Spinal cord (tissue), 10 donors: ENCODE data around the gene AMIGO1. TPM values are rescaled to one million over a fixed set of nuclear protein-coding genes. Genes with fewer than 3 reads are reported as not detected.
A peak's percentile ranks its signal among the peaks of the same experiment; 100 is the strongest.

Experiments
- DNase-seq, 6 donors: peaks; one replicate each; pipeline versions ENCODE4 v3.0.0 to v3.0.0-alpha.2; 2013 to 2015; ENCODE audit warnings: low spot score in 6 of 6, low read depth in 4 of 6
- H3K27ac ChIP-seq: one replicate; pipeline ENCODE4 v1.5.1; 2013; ENCODE audit warnings: low read depth, low read length, control low read depth
- H3K27me3 ChIP-seq: one replicate; pipeline ENCODE4 v1.6.1; 2013; ENCODE audit warnings: low read length; ENCODE audit not compliant: control insufficient read depth, insufficient read depth
- H3K36me3 ChIP-seq: one replicate; pipeline ENCODE4 v1.6.1; 2013; ENCODE audit warnings: low read length; ENCODE audit not compliant: control insufficient read depth, insufficient read depth
- H3K4me1 ChIP-seq: one replicate; pipeline ENCODE4 v1.6.1; 2013; ENCODE audit warnings: low read length; ENCODE audit not compliant: control insufficient read depth, insufficient read depth
- H3K4me3 ChIP-seq: one replicate; pipeline ENCODE4 v1.5.1; 2013; ENCODE audit warnings: low read depth, low read length, control low read depth
- H3K9me3 ChIP-seq: one replicate; pipeline ENCODE4 v1.6.1; 2013; ENCODE audit warnings: low read length; ENCODE audit not compliant: control insufficient read depth, insufficient read depth
- WGBS: methylation state at CpG from one replicate; pipeline ENCODE4 v1.1.5; 2013; ENCODE audit warnings: missing lambda C conversion rate; ENCODE audit not compliant: insufficient coverage; 5-methylcytosine and 5-hydroxymethylcytosine counted together
- polyA plus RNA-seq, 2 donors: library from polyadenylated mRNA; unstranded; fragments of 120-200 nt; gene quantifications; one replicate each; pipeline ENCODE4 v1.2.1, GENCODE V29; 2013; ENCODE audit not compliant: insufficient read length in 2 of 2
- total RNA-seq, 2 donors: library from RNA; depleted of rRNA in 1 of 2; stranded (reverse); fragments of 120-200 nt in 1 of 2; fragments of >200 nt in 1 of 2; gene quantifications; one replicate each; pipeline versions ENCODE4 v1.2.3 to v1.2.4, GENCODE V29; 2013 to 2014
- donor health status: healthy.

The AMIGO1 gene
- total and polyA plus RNA-seq, 4 donors, result 12.6 to 18.9 (median 17.8) TPM

DNA sequence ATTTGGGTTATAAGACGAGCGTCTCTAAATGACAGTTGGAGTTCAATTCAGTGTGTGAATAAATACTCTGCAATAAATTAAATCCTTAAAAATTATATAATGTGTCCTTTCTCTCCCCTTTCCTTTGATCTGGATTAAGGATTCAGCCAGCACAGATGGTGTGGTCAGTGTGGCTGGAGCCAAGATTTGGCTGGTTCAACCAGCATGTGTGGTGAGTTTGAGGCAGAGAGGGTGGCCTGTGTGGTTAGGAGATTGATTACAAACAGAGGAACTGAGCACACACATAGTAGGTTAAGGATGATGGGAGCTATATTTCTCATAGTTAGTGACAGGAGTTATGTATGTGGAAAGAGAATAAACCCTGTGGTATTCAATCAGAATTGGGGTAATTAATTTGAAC is 14.2 kb upstream of the AMIGO1 start:
- H3K36me3 ChIP-seq, result no peaks in the 10 kb centered on the region
- H3K4me3 ChIP-seq, result no peak overlapping the region
- H3K27ac ChIP-seq, result no peak overlapping the region
- no peak for DNase-seq
- peaks cover 9% of the 10 kb centered on the region for H3K4me1 ChIP-seq
- no peaks in the 10 kb centered on the region for H3K9me3 ChIP-seq
- H3K27me3 ChIP-seq, result peaks cover 13% of the 10 kb centered on the region
- WGBS, result no CpG with 5 or more reads among the region's 2 CpGs

DNA sequence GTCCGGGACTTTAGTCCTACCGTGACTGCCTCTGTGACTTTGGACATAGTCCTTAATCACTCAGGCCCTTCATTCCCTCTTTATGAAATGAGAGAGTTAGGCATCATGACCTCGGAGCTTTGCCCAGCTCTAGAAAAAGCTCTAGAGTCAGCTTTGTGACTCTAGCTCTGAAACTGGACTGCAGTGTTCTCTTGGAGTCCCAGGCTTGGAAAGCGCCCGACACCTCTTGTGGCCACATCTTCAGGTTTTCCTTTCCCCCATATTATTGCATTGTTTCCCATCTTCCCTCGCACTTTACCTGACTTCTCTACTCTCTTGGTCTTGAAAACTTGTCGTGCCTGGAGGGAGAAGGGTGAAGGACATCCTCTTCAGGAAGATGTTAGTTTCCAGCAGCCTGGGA is 12.5 kb upstream of the AMIGO1 start:
- Histone ChIP-seq H3K36me3 (no peaks in the 10 kb centered on the region), H3K27me3 (peaks cover 8% of the 10 kb centered on the region), H3K9me3 (no peaks in the 10 kb centered on the region), H3K4me3 (no peak overlapping the region), H3K27ac (no peak overlapping the region), H3K4me1 (peaks cover 9% of the 10 kb centered on the region)
- DNase-seq, result no peak
- 89% methylated on average over 2 of the region's 7 CpGs for WGBS

DNA sequence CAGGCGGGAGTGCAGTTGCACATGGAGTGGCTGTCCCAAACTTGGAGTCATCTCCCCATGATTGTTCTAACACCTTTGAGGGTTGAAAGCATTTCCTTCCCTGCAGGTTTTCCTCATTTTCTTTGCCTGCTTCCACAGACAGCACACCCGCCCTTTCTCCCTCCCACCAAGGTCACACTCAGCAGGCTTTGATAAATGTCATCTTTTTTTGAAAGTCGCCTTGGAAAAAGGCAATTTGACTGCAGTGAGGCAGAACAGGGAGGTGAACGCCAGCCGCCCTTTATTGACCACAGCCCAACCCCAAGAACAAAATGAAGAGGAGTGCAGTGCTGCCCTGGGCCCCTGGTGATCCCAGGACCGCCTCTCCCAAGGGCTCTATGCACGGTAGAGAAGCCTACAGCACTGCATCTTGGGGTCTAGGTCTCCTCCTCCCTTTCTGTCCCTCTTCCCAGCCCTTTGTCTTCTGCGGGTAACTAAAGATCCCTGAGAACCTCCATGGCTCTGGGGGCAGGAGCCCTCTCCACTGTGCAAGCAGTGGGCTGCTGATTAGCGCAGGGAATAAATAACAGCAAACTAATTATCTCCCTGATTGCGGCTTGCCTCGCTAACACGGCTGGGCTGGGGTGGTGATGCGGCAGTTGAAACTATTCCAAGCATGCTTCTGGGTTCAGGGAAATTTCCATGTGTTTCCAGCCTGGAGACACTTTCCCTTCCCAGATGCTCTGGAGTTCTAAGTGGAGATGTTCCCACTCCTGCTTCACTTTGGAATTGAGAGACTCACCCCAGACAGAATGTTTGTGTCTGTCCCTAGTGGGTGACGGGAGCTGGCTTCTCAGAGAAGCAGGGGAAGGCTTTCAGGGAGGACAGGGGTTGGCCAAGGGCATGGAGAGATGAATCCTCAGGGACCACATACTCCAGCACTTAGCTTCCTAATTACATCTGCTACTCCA is 11.8 kb upstream of the AMIGO1 start:
- Histone ChIP-seq H3K27ac (no peak overlapping the region), H3K27me3 (peaks cover 8% of the 10 kb centered on the region), H3K9me3 (no peaks in the 10 kb centered on the region), H3K4me1 (peaks cover 9% of the 10 kb centered on the region), H3K4me3 (no peak overlapping the region), H3K36me3 (no peaks in the 10 kb centered on the region)
- WGBS, result 31% methylated on average over 6 of the region's 14 CpGs
- DNase-seq, result peak in 1 of 6 donors; percentile 66

DNA sequence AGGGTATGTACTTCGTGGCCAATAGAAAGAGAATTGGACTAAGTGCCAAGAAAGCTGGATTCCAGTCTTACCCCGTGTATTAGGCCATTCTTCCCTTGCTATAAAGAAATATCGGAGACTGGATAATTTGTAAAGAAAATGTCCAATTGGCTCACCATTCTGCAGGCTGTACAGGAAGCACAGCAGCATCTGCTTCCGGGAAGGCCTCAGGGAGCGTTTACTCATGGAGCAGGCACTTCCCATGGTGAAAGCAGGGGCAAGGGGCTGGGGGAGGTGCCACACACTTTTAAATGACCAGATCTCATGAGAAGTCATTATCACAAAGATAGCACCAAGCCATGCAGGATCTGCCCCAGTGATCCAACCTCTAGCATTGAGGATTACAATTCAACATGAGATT is 7.8 kb upstream of the AMIGO1 start:
- Histone ChIP-seq H3K27ac (no peak overlapping the region), H3K4me3 (no peak overlapping the region), H3K9me3 (no peaks in the 10 kb centered on the region), H3K4me1 (peaks cover 9% of the 10 kb centered on the region), H3K27me3 (peaks cover 6% of the 10 kb centered on the region), H3K36me3 (no peaks in the 10 kb centered on the region)
- WGBS, result 86% methylated on average over 4 of the region's 5 CpGs
- DNase-seq, result no peak

DNA sequence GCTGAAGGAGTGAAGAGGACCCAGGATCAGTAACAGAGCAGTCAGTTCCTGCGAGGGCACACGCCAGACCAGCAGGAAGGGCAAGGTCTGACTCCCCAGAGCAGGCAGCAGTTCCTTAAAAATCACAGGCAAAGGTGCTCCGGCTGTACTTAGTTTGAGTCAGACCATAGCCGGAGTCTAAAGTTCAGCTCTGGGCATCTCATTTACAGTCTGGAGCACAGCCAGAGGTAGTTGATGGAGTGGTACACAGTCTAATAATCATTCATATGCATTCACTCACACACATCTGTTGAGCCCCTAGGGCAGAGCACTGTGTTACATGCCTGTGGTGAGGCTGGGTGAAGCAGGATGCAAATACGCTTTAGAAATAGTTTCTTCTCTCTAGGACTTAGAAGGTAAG is 7.3 kb upstream of the AMIGO1 start:
- Histone ChIP-seq H3K9me3 (no peaks in the 10 kb centered on the region), H3K4me1 (peaks cover 9% of the 10 kb centered on the region), H3K4me3 (no peak overlapping the region), H3K36me3 (no peaks in the 10 kb centered on the region), H3K27ac (no peak overlapping the region), H3K27me3 (peaks cover 6% of the 10 kb centered on the region)
- 83% methylated on average over 3 of the region's 5 CpGs for WGBS
- no peak for DNase-seq

DNA sequence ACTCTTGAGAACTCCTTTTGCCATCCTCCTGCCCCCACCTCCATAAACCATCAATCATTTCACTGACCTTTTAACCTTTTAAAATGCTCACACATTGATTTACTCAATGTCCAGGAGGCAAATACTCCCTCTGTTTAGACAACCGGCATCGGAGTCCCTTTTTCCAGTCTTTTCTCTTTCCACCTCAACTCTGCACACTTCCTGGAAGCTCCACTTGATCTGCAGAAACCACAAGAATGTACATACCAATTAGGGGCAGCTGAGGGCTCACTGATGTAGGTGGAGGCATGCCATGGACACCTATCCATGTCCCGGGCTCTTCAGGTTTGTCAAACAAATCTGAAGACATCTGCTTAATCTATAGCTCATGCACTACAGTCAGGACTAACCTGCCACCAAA is 5.3 kb upstream of the AMIGO1 start:
- DNase-seq, result no peak
- WGBS, result 79% methylated on average over 2 of the region's 3 CpGs

DNA sequence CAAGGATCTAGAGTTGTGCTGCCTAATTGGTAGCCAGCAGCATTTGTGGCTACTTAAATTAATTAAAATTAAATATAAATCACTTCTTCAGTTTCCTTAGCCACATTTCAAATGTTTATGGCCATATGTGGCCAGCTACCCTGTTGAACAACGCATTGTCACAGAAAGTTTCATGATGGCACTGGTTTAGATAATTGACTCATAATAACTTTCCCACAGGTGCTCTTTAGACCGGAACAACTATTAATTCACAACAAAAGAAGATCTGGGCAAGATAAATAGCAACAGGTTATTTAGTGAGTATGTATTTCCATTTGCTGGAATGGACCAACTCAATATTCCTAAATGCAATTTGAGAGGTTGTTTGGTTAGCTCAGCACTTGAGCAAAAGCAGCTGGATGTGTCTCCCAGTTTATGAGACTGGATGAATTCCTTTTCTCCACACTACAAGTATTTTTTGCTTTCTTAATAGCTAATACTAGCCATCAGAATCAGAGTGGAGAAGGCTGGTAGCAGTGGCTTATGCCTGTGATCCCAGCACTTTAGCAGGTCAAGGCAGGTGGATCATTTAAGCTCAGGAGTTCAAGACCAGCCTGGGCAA is 3.7 kb upstream of the AMIGO1 start:
- no peaks in the 10 kb centered on the region for H3K9me3 ChIP-seq
- no peak overlapping the region for H3K27ac ChIP-seq
- H3K27me3 ChIP-seq, result peaks cover 2% of the 10 kb centered on the region
- DNase-seq, result no peak
- peaks cover 16% of the 10 kb centered on the region for H3K4me1 ChIP-seq
- H3K36me3 ChIP-seq, result peaks cover 5% of the 10 kb centered on the region
- whole genome bisulfite sequencing, result no CpG with 5 or more reads among the region's 2 CpGs
- no peak overlapping the region for H3K4me3 ChIP-seq

More for the DNA sequence above, 5.3 kb upstream of the AMIGO1 start:
- Histone ChIP-seq H3K27me3 (peaks cover 2% of the 10 kb centered on the region), H3K4me1 (peaks cover 7% of the 10 kb centered on the region), H3K9me3 (no peaks in the 10 kb centered on the region), H3K4me3 (no peak overlapping the region), H3K36me3 (no peaks in the 10 kb centered on the region), H3K27ac (no peak overlapping the region)

DNA sequence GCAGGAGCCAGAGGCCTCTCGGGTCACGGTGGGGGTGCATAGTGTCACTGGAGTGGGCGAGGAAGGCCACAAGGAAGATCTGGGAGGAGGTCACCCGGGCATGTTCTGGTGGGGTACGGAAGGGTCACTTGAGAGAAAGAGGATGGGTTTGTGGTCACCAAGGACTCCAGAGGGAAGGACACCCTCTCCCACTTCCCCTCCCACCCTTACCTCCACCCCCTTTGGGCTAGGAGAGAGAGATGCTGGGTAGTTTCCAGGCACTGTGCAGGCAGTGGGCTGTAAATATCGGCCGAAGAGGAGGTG is 703 bp downstream of the AMIGO1 start:
- peaks cover 20% of the 10 kb centered on the region for H3K36me3 ChIP-seq
- peaks cover 2% of the 10 kb centered on the region for H3K27me3 ChIP-seq
- no peak overlapping the region for H3K27ac ChIP-seq
- DNase-seq, result no peak
- 50% methylated on average over 5 of the region's 7 CpGs for WGBS
- H3K4me3 ChIP-seq, result peak overlapping the region; percentile 43
- peaks cover 20% of the 10 kb centered on the region for H3K4me1 ChIP-seq
- H3K9me3 ChIP-seq, result no peaks in the 10 kb centered on the region

DNA sequence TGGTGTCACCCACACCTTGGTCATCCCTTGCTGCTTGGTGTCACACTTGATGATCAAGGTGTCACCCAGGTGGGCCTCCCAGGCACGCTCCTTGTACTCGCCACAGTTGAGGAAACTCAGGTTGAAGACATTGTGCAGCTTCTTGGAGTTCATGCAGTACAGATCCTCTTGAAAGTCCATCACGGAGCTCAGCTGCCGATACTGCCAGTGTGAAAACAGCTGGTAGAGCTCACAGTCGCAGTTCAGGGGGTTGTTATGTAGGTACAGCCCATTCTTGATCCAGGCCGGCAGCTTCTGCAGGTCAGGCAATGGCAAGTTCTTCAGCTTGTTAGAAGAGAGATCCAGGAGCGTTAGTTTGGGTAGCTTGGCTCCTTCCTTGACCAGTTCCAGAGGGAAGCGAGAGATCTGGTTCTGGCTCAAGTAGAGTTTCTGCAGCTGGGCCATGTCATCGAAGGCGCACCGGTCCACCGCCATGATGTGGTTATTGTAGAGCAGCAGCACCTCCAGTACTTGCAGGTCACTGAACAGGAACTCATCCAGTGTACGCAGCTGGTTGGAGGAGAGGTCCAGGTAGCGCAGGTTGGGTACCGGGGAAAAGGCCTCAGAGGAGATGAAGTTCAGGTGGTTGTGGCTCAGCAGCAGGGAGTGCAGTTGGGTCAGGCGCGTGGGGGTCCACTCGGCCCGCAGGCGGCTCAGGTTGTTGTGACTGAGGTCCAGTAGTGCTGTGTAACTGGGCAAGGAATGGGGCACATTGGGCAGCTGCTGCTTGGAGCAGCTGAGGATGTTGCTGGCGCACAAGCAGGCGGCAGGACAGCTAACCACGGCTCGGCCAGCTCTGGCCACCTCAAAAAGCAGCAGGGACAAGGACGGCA is 1.3 kb downstream of the AMIGO1 start:
- Histone ChIP-seq H3K36me3 (peaks cover 20% of the 10 kb centered on the region), H3K9me3 (no peaks in the 10 kb centered on the region), H3K27ac (no peak overlapping the region), H3K4me3 (no peak overlapping the region), H3K4me1 (peaks cover 20% of the 10 kb centered on the region), H3K27me3 (peaks cover 2% of the 10 kb centered on the region)
- WGBS, result 86% methylated on average over 25 of the region's 25 CpGs
- no peak for DNase-seq
